A549 (cell line): ENCODE results near the gene CFLAR.

ENCODE experiments used
- HDAC2 ChIP-seq: fragments of 200-600 bp; sonication (generic); IDR thresholded peaks from 2 replicates; pipeline ENCODE4 v1.6.1; 2016
- RAD21 ChIP-seq, 2 experiments: fragments of >200 bp in 1 of 2; sonication (Bioruptor Twin) in 1 of 2; formaldehyde crosslinking in 1 of 2; IDR thresholded peaks in 1 of 2; conservative IDR thresholded peaks in 1 of 2; 2 replicates in 1 of 2; 3 replicates in 1 of 2; pipeline ENCODE4 v1.6.1; 2012 to 2018; ENCODE audit warnings: inconsistent platforms in 1 of 2
- ZFP36 ChIP-seq: fragments of 450-650 bp; IDR thresholded peaks from 2 replicates; pipeline ENCODE4 v1.6.1; 2014; ENCODE audit warnings: borderline replicate concordance; ENCODE audit not compliant: partially characterized antibody
- TF ChIP-seq, protein P1 (sequence below): fragments of >200 bp; sonication (Bioruptor Twin); formaldehyde crosslinking; IDR thresholded peaks from 3 replicates; pipeline ENCODE4 v1.5.1; 2016

DNA sequence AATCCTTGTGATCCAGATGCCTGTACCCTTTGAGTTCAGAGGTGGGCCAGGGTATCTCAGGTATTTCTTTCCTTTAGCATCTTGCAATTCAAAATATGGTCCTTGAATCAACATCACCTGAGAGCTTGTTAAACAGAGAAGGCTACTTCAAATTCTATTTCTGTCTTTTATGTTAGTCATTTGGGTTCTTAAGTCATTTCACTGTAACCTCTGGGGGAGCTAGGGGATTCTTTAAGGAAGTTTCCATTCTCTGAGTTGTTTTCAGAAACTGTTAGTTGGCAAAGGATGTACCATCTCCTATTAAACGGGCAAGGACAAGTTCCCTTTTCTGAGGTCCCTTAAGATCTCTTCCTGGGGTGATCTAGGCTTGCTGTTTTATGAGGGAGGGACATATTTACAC, 16.6 kb downstream of the CFLAR start:
- no peak for TF ChIP-seq HDAC2
- TF ChIP-seq, protein P1, sequence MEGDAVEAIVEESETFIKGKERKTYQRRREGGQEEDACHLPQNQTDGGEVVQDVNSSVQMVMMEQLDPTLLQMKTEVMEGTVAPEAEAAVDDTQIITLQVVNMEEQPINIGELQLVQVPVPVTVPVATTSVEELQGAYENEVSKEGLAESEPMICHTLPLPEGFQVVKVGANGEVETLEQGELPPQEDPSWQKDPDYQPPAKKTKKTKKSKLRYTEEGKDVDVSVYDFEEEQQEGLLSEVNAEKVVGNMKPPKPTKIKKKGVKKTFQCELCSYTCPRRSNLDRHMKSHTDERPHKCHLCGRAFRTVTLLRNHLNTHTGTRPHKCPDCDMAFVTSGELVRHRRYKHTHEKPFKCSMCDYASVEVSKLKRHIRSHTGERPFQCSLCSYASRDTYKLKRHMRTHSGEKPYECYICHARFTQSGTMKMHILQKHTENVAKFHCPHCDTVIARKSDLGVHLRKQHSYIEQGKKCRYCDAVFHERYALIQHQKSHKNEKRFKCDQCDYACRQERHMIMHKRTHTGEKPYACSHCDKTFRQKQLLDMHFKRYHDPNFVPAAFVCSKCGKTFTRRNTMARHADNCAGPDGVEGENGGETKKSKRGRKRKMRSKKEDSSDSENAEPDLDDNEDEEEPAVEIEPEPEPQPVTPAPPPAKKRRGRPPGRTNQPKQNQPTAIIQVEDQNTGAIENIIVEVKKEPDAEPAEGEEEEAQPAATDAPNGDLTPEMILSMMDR, result no peak
- no peak for TF ChIP-seq ZFP36
- no peak for TF ChIP-seq RAD21 (conservative IDR thresholded peaks at IDR 0.05 in 1 of 2, IDR thresholded peaks at IDR 0.05 in 1 of 2)
